HL-60 (cell line): ENCODE data around the gene NDUFV1.

Experiments
- GABPA ChIP-seq: IDR thresholded peaks from 2 replicates; pipeline ENCODE4 v1.6.1; 2012; ENCODE audit warnings: low read depth
- POLR2AphosphoS5 ChIP-seq: IDR thresholded peaks from 2 replicates; pipeline ENCODE4 v1.6.1; 2012; ENCODE audit warnings: low read depth
- TF ChIP-seq, protein P1 (sequence below): IDR thresholded peaks from one replicate; pipeline ENCODE4 v1.5.1; 2011; ENCODE audit warnings: low read length, control low read depth, inconsistent platforms; ENCODE audit not compliant: insufficient read depth

DNA sequence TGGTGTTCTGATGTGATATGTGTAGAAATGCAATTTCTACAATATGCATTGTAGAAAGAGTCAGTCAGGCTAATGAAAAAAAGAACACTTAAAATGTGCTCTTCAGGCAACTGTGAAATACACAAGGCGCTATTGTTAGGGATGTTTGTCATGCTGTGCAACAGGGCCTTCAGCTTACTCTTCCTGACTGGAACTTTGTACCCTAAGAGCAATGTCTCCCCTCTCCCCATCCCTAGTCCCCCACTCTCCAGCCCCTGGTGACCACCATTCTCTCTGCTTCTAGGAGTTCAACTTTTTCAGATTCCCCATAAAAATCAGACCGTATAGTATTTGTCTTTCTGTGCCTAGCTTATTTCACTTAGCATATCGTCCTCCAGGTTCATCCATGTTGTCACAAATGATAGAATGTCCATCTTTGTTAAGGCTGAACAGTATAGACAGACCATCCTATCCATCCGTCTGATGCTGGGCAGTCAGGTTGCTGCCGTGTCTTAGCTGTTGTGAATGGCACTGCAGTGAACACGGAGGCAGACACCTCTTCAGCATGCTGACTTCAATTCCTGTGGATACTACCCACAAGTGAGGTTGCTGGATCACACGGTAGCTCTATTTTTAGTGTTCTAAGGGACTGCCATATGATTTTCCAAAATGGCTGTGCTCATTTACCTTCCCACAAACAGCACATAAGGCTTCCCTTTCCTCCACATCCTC is 10.7 kb downstream of the NDUFV1 start:
- TF ChIP-seq, protein P1, sequence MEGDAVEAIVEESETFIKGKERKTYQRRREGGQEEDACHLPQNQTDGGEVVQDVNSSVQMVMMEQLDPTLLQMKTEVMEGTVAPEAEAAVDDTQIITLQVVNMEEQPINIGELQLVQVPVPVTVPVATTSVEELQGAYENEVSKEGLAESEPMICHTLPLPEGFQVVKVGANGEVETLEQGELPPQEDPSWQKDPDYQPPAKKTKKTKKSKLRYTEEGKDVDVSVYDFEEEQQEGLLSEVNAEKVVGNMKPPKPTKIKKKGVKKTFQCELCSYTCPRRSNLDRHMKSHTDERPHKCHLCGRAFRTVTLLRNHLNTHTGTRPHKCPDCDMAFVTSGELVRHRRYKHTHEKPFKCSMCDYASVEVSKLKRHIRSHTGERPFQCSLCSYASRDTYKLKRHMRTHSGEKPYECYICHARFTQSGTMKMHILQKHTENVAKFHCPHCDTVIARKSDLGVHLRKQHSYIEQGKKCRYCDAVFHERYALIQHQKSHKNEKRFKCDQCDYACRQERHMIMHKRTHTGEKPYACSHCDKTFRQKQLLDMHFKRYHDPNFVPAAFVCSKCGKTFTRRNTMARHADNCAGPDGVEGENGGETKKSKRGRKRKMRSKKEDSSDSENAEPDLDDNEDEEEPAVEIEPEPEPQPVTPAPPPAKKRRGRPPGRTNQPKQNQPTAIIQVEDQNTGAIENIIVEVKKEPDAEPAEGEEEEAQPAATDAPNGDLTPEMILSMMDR, result no peak
- TF ChIP-seq POLR2AphosphoS5 (no peak), GABPA (no peak)
